Stimulated activated CD4-positive, alpha-beta T cell treated with anti-CD3 and anti-CD28 coated beads, Interleukin-2, amount 100 ng/mL, for 48 hours (primary cell): ENCODE data around the gene SUCO.
A peak's percentile ranks its signal among the peaks of the same experiment; 100 is the strongest.

ENCODE experiments used
- DNase-seq, 2 donors: peaks; one replicate each; pipeline ENCODE4 v3.0.0-alpha.2; 2020

The SUCO gene

GRCh38 chr1:172650474-172651193 lies 117.7 kb downstream of the SUCO start:
- DNase-seq: no peak

GRCh38 chr1:172653015-172653709 lies 120.2 kb downstream of the SUCO start:
- DNase-seq: no peak

- DNase-seq: no peak
Measured at GRCh38 chr1:172654535-172654934, 121.6 kb downstream of the SUCO start.

GRCh38 chr1:172656576-172656975 lies 123.6 kb downstream of the SUCO start:
- no peak for DNase-seq

GRCh38 chr1:172657586-172657985 lies 124.6 kb downstream of the SUCO start:
- no peak for DNase-seq

- peak in 1 of 2 donors; percentile 50 for DNase-seq
Measured at GRCh38 chr1:172658871-172659453, 126.0 kb downstream of the SUCO start, which contains the start of gene FASLG. Gene FASLG (plus strand): TSS chr1:172659103. CDS start chr1:172659202, 99 bp downstream.

- DNase-seq: no peak
Measured at GRCh38 chr1:172661107-172661506, 128.2 kb downstream of the SUCO start.
